DOHH2 (cell line): ENCODE measurements around the gene USP2.

Experiments
- CTCF ChIP-seq: fragments of 200-600 bp; sonication (generic); IDR thresholded peaks from one replicate; pipeline ENCODE4 v1.5.1; 2014; ENCODE audit warnings: antibody characterized with exemption, mild to moderate bottlenecking, low read depth, low read length; ENCODE audit not compliant: poor library complexity, severe bottlenecking
- EZH2phosphoT487 ChIP-seq: fragments of 200-600 bp; sonication (generic); IDR thresholded peaks from 2 replicates; pipeline ENCODE4 v1.6.1; 2017; ENCODE audit warnings: borderline replicate concordance, mild to moderate bottlenecking, antibody characterized with exemption, low read length, moderate library complexity, mixed read lengths

DNA sequence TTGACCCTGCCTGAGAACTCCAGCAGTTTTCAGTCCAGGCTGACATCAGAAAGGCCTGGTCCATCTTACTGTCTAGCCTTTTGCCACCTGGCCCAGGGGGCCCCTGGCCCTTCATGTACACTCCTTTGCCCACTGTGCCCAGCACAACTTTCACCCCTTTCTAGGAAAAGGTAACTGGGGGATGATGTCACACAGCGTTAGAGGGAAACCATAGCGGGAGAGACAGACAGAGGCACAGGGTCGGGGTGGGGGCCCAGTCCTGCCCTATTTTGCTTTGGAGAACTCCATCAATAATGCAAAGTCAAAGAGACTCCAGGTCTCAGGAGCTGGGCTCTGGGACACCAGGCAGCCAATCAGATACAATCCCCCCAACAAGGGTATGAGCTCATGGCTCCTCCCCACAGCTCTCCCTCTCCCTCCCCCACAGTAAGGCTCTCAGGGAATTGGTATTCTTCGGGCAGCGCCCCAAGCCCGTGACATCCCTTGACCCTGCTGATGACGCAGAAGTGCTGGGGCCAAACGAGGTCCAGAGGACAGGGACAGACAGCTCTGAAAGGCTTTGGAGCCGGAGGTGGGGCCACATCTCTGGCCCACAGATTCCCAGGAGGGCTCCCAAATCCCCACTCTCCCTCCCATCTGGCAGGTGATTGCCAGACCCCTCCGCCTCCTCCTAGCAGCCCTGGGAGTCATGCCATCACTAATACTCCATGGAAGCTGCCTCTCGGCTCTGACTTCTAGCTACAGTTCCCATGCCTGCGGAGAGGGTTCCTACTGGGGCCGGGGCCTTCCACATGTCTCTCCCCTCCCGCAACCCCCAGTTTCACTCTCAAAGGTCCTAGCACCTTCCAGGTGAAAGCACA lies 5.9 kb downstream of the USP2 start:
- TF ChIP-seq CTCF (no peak), EZH2phosphoT487 (no peak)
